BJ (cell line): Measurements from ENCODE around the gene NRG3. TPM values are rescaled to one million over a fixed set of nuclear protein-coding genes. Genes with fewer than 3 reads are reported as not detected.

Source experiments
- CTCF ChIA-PET: fragments of 350-600 bp; formaldehyde crosslinking; extraction: SDS; loops from one replicate; lab custom pipeline; 2021; ENCODE audit warnings: antibody characterized with exemption, inconsistent platforms; lab: Yijun Ruan, JAX
- POLR2A ChIA-PET: fragments of 300-600 bp; sonication (Branson Sonifier 250); formaldehyde crosslinking; extraction: SDS; loops from one replicate; lab custom pipeline; 2021; ENCODE audit warnings: antibody characterized with exemption; lab: Charles Lee
- DNase-seq: peaks from one replicate; pipeline ENCODE4 v3.0.0-alpha.2; 2011; ENCODE audit warnings: low read depth
- H3K27me3 ChIP-seq: 2 replicates; pipeline ENCODE4 v1.6.0; 2011; ENCODE audit warnings: low read length; ENCODE audit not compliant: control insufficient read depth, insufficient read depth
- H3K36me3 ChIP-seq: 2 replicates; pipeline ENCODE4 v1.5.1; 2011; ENCODE audit warnings: low read length; ENCODE audit not compliant: control insufficient read depth, insufficient read depth
- H3K4me3 ChIP-seq: 2 replicates; pipeline ENCODE4 v1.5.1; 2011; ENCODE audit warnings: low read depth, mild to moderate bottlenecking, control low read depth, low read length
- polyA plus RNA-seq: library from polyadenylated mRNA; depleted of rRNA; stranded (reverse); fragments of >200 nt; gene quantifications from 2 replicates; pipeline ENCODE4 v1.2.3, GENCODE V29; 2011
- TF ChIP-seq, protein P1 (sequence below): IDR thresholded peaks from 2 replicates; pipeline ENCODE4 v1.5.1; 2011; ENCODE audit warnings: low read depth, mild to moderate bottlenecking, control low read depth, inconsistent platforms, low read length, moderate library complexity; ENCODE audit not compliant: insufficient read depth

The NRG3 gene
- polyA plus RNA-seq, 1 experiment, result not detected

DNA sequence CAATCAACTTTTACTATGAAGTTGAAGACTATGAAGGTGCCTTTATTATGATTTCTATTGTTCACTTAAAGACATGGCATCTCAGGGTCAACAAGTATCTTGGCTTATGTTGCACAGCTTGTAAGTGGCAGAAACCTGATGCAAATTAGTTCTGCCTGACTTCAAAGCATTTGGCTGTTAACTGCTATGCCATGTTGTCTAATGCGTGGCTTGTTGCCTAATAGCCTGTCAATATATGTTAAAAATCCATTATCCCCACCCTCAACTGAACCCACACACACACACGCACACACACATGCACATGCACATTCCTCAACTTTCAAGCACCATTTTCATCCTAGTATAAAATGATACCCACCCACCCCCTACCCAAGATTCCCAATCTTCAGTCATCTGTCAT lies 217.1 kb downstream of the NRG3 start:
- no peaks in the 10 kb centered on the region for H3K27me3 ChIP-seq
- CTCF ChIA-PET, result no interaction called here
- TF ChIP-seq, protein P1, sequence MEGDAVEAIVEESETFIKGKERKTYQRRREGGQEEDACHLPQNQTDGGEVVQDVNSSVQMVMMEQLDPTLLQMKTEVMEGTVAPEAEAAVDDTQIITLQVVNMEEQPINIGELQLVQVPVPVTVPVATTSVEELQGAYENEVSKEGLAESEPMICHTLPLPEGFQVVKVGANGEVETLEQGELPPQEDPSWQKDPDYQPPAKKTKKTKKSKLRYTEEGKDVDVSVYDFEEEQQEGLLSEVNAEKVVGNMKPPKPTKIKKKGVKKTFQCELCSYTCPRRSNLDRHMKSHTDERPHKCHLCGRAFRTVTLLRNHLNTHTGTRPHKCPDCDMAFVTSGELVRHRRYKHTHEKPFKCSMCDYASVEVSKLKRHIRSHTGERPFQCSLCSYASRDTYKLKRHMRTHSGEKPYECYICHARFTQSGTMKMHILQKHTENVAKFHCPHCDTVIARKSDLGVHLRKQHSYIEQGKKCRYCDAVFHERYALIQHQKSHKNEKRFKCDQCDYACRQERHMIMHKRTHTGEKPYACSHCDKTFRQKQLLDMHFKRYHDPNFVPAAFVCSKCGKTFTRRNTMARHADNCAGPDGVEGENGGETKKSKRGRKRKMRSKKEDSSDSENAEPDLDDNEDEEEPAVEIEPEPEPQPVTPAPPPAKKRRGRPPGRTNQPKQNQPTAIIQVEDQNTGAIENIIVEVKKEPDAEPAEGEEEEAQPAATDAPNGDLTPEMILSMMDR, result no peak
- POLR2A ChIA-PET, result no interaction called here
- no peaks in the 10 kb centered on the region for H3K36me3 ChIP-seq
- DNase-seq, result no peak
- H3K4me3 ChIP-seq, result no peak overlapping the region

DNA sequence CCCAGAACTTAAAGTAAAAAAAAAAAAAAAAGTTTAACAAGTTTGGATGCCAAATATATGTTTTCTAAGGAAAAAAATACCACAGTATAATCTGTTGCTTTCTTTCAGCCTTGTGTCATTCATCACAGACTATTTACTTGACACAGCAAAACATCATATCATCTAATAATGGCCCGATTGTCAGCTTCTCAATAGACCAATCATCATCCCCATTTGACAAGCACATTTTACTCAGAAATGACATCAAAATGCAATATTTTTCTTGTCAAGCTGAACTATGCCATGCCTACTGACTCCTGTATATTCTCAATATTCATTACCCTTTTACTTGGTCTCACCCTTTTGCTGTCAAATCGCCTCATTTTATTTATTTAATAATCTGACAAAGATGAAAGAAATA lies 249.7 kb downstream of the NRG3 start:
- DNase-seq, result no peak
- TF ChIP-seq, protein P1, result no peak
- ChIA-PET CTCF (no interaction called here), POLR2A (no interaction called here)
- Histone ChIP-seq H3K4me3 (no peak overlapping the region), H3K36me3 (no peaks in the 10 kb centered on the region), H3K27me3 (no peaks in the 10 kb centered on the region)

GRCh38 chr10:82128527-82128926 lies 253.5 kb downstream of the NRG3 start:
- POLR2A ChIA-PET, result no interaction called here
- H3K27me3 ChIP-seq, result no peaks in the 10 kb centered on the region
- no peak for DNase-seq
- TF ChIP-seq, protein P1, result no peak
- CTCF ChIA-PET, result no interaction called here
- no peaks in the 10 kb centered on the region for H3K36me3 ChIP-seq
- H3K4me3 ChIP-seq, result no peak overlapping the region

DNA sequence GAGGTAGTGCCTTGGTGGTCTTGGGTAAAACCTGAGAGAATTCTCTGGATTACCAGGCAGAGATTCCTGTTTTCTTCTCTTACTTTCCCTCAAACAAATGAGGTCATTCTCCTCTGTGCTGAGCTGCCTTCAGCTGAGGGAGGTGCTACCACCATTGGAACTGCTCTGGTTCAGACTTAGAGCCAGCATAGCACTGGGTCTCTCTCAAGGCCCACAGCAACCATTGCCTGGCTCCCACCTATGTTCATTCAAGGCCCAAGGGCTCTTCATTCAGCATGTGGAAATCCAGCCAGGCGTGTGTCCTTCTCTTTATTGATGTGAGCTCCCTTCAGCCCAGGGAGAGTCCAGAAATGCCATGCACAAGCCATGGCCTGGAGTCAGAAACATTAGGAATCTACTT lies 261.1 kb downstream of the NRG3 start:
- ChIA-PET CTCF (no interaction called here), POLR2A (no interaction called here)

GRCh38 chr10:82144153-82144552 lies 269.2 kb downstream of the NRG3 start:
- Histone ChIP-seq H3K4me3 (no peak overlapping the region), H3K36me3 (no peaks in the 10 kb centered on the region), H3K27me3 (no peaks in the 10 kb centered on the region)
- TF ChIP-seq, protein P1, result no peak
- DNase-seq, result no peak
- POLR2A ChIA-PET, result no interaction called here
- CTCF ChIA-PET, result interaction anchor here (0.7 kb wide), 1 partner anchor 57 kb away, joined by 3 read pairs; no protein-coding TSS in a partner anchor

More for the DNA sequence above, 261.1 kb downstream of the NRG3 start:
- no peak overlapping the region for H3K4me3 ChIP-seq
- no peaks in the 10 kb centered on the region for H3K27me3 ChIP-seq
- TF ChIP-seq, protein P1, result no peak
- no peaks in the 10 kb centered on the region for H3K36me3 ChIP-seq
- DNase-seq, result no peak
